Fibroblast of mammary gland (primary cell): ENCODE results near the gene ENC1.

Source experiments
- DNase-seq: peaks from one replicate; pipeline ENCODE4 v3.0.0-alpha.2; 2010; ENCODE audit warnings: low read depth
- H3K4me3 ChIP-seq: 2 replicates; pipeline ENCODE4 v1.5.1; 2011; ENCODE audit warnings: low read depth, mild to moderate bottlenecking, low read length, moderate library complexity; ENCODE audit not compliant: control insufficient read depth
- TF ChIP-seq, protein P1 (sequence below): conservative IDR thresholded peaks from 2 replicates; pipeline ENCODE4 v1.5.1; 2011; ENCODE audit warnings: low read depth, low read length, inconsistent platforms; ENCODE audit not compliant: control insufficient read depth, insufficient read depth

Gene ENC1

GRCh38 chr5:74655206-74655605 is 14.7 kb upstream of the ENC1 start:
- TF ChIP-seq, protein P1, sequence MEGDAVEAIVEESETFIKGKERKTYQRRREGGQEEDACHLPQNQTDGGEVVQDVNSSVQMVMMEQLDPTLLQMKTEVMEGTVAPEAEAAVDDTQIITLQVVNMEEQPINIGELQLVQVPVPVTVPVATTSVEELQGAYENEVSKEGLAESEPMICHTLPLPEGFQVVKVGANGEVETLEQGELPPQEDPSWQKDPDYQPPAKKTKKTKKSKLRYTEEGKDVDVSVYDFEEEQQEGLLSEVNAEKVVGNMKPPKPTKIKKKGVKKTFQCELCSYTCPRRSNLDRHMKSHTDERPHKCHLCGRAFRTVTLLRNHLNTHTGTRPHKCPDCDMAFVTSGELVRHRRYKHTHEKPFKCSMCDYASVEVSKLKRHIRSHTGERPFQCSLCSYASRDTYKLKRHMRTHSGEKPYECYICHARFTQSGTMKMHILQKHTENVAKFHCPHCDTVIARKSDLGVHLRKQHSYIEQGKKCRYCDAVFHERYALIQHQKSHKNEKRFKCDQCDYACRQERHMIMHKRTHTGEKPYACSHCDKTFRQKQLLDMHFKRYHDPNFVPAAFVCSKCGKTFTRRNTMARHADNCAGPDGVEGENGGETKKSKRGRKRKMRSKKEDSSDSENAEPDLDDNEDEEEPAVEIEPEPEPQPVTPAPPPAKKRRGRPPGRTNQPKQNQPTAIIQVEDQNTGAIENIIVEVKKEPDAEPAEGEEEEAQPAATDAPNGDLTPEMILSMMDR = no peak
- H3K4me3 ChIP-seq = no peak overlapping the region
- DNase-seq = no peak

GRCh38 chr5:74653991-74654390 is 13.5 kb upstream of the ENC1 start:
- no peak overlapping the region for H3K4me3 ChIP-seq
- TF ChIP-seq, protein P1 = no peak
- DNase-seq = no peak

DNA sequence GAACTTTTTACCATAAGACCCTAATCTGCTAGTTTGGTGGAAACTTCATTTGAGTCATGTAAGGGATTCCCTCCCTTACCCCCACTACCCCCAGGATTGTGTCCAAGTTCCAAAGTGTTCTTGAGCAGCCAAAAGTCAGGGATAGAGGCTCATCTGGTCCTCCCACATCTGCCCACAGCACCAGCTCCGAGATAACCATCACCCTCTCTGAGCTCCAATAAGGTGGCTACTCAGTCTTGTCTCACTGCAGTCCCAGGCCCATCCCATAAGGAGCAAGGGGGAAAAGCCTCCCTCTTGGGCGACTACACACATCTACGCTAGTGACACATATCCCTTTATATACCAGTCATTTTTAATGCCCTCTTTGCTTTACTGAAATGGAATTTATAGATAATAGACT is 12.0 kb upstream of the ENC1 start:
- DNase-seq = no peak
- TF ChIP-seq, protein P1 = no peak
- no peak overlapping the region for H3K4me3 ChIP-seq

DNA sequence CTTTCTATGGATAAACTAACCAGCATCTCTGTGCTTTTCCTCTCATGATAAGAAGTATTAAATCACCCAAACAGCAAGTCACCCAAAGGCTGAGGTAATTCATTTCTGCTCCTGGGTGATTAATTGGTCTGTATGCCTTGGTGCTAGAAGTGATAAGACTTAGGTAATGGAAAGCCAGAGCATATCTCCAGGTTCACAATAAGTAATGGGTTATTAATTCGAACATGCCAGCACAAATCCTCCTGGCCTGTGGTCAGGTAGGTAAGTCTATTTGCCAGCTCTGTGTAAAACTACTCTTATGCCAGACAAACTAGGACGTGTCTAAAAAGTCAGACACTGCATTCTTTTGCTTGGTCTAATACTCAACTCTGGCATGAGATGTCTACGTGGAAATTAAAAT is 11.2 kb upstream of the ENC1 start:
- TF ChIP-seq, protein P1 = no peak
- no peak for DNase-seq
- no peak overlapping the region for H3K4me3 ChIP-seq

GRCh38 chr5:74649421-74649973 is 9.0 kb upstream of the ENC1 start:
- DNase-seq = no peak
- no peak overlapping the region for H3K4me3 ChIP-seq

DNA sequence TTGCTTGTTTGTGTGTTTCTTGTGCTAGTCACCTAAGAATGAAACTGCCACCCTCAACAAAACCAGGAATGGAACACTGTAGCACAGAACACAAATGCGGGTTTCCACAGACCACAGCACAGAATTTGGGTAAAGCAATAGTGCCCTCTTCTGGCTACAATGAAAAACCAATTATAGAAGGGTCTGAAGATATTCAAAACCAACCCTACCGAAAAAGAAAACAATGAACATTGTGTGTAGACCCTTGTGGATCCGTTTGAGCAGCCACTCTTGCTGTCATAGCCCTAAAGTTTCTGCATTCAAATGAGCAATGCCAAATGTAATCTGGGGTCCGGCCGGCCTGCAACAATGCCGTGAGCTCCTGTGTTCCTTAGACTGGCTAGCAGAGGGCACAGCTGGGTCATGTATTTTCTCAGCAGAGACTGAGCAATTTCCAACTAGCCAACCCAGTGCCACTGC is 8.3 kb upstream of the ENC1 start:
- peak; percentile 69 for DNase-seq
- H3K4me3 ChIP-seq = peak overlapping the region; percentile 42
- TF ChIP-seq, protein P1 = peak; percentile 71

More at GRCh38 chr5:74649421-74649973, 9.0 kb upstream of the ENC1 start:
- TF ChIP-seq, protein P1 = no peak

DNA sequence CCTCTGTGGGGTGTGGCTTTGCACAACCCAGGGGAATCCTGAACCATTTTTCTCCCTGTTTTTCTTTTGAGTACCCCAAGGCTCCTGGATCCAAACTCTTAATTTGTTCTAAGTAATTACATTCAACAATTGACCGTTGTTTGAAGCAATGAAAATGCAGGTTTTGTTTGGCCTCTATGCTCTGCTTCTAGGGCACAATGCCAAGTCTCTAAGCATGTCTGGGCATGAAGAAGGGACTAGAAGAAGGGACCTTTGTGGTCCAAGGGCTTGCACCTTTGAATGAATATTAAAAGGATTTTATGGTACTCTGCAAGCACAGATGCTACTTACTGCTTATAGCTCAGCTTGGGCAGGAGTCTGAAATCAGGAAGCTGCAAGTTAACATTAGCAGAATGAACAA is 6.6 kb upstream of the ENC1 start:
- no peak overlapping the region for H3K4me3 ChIP-seq
- DNase-seq = no peak
- TF ChIP-seq, protein P1 = no peak
